LoVo (cell line): Measurements from ENCODE around the gene PPBP.

Experiments
- DNase-seq: peaks from one replicate; pipeline ENCODE4 v3.0.0-alpha.2; 2016; ENCODE audit warnings: low spot score

Gene PPBP, protein sequence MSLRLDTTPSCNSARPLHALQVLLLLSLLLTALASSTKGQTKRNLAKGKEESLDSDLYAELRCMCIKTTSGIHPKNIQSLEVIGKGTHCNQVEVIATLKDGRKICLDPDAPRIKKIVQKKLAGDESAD

DNA sequence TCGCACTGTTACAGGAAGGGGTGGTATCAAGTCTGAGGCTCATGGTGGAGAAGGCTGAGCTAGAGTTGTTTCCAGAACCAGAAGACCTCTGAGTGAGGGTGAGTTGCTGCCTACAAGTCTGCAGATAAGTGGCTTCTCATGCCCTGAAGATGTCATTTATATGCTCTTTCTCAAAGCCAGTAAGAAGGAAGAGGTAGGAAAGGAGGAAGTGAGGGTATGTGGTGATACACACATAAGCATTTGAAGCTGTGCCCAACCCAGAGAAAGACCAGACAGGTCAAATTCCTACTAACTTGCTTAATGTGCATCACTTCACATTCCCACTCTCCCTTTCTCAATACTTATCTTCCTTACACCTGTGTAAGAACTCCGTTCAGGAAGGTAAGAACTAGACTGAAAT, at the start of gene PPBP:
TSS of gene PPBP (minus strand) at position 130 of the 400 bp plus-strand sequence. CDS start at position 43, 87 bp downstream.
- DNase-seq = no peak

DNA sequence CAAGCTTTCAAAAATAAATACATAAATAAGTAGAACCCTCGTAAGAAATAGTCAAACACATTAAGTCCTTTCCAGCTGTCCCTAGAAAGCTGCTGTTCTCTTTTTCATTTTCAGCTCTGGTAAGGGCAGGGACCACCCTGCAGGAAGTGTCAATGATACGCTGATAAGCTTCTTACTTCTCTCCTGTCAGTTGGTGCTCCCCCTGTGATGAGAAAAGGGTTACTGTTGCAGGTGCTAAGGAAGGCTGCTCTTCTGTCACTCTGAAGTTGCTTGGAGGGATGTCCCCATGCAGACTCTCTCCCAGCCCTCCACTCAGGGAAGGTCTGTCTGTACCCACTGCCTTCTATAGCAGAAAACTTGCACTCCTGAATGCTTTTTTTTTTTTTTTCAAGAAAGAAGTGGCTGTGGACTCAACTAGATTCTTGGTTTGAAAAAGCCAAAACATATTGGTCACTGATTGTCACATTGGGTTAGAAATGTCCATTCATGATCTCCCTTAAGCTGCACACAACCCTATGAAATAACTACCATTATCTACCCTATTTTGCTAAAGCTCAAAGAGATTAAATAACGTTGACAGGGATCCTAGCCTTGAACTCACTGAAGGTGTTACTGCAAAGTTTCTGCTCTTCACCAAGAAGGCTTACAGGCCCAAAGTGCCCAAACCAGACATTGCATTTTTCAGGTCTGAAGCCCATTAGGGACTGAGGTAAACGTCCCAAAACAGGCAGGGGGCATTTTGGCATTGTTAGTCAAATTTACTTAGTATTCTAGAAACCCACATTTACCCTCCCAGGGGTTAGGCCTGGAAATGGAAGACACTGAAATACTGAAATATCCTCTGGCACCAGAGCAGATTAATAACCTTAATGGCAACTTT, 49.3 kb upstream of the PPBP start:
- no peak for DNase-seq

DNA sequence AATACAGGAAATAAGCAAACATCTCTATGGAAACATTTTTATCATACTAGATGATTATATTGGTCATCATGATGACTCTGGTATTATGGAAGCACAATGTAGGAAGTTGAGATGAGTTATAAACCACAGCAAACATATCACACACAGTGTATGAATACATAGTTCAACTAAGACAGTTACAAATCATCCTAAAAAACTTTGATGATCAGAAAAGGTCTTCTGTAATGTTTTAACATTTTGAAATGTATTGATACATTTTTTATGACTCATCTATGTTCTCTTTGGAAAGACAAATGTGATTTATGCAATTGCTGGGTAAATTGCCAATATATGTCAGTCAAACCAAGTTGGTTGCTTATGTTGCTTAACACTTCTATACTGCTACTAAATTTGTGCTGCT, 45.7 kb upstream of the PPBP start:
- DNase-seq = no peak

DNA sequence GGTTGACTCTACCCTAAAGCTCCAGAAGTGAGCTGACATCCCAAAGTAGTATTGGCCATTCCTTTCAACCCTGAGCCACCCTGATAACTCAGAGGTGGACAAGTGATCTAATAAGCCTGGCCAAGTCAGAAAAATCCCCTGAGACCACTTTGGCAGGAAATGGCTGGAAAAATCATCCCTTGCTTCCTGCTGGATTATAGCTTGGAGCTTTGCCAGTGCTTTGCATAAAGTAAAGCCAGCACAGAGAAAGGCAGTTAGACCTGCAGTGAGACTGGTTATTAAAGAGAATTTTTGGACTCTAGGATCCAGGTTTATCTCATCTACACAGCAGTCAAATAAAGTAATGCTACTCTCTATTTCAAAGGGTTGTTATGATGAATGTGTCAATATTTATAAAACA, 44.1 kb upstream of the PPBP start:
- peak; percentile 68 for DNase-seq

DNA sequence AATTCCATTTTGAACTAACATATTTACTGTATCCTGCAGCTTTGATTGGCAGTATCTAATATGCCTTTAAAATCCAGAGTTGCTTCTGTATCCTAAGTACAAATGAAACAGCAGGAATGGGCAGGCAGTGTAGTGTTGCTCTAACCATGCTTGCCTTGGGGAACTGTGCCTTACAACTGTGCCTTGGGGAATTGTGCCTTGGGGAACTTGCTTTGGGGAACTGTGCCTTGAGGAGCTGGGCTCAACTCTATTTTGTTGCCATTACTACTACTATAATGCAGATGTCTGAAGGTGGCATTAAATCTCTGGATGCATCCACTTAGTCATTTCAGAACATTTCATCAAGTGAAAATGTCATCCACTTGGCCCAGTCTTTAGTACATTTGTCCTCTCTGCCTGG, 43.6 kb upstream of the PPBP start:
- no peak for DNase-seq

DNA sequence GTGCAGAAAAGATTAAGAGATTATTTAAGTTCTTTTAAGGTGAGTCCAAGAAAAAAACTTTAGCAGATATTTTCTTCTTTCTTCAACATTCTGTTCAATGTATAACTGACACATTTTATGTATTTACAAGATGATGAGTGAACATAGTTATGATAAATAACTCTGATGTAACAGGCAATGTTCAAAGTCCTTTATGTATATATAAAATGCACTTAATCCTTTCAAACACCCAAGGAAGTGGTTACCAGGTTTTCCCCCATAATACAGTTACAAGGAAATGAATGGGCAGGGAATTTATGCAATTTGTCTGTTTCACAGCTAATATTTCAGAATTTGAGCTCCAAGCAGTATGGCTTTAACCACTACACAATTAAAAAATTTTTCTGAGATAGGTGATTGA, 42.3 kb upstream of the PPBP start:
- DNase-seq = peak; percentile 65

DNA sequence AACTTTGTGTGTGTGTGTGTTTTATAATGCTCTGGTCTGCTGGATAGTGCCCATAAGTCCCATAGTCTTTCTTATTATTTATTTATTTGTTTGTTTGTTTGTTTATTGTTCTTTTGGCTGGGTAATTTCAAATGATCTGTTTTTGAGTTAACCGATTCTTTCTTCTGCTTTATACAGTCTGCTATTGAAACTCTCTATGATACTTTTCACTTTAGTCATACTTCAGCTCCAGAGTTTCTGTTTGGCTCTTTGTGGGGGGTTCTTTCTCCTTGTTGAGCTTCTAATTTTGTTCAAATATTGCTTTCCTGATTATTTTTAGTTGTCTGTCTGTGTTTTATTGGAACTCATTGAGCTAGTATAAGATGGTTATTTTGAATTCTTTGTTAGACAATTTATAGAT, 40.5 kb upstream of the PPBP start:
- no peak for DNase-seq

DNA sequence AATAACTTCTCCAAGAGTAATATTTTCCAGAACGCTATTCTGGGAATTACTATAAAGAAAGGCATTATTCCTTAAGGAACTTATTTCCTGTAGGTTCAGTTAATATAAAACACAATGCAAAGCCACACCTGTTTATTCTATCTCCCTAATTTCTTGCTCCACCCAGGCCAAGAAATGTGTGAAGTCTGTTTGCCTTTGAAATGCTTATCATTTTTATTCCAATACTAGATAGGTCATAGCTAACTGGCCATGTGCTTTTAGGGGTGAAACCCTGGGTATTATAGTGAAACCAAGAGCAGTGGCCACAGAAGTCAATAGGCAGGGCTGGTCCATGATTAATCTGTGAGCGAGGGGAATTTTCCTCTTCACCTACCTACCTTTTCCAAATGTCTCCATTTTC, 35.7 kb upstream of the PPBP start:
- DNase-seq = peak; percentile 88

DNA sequence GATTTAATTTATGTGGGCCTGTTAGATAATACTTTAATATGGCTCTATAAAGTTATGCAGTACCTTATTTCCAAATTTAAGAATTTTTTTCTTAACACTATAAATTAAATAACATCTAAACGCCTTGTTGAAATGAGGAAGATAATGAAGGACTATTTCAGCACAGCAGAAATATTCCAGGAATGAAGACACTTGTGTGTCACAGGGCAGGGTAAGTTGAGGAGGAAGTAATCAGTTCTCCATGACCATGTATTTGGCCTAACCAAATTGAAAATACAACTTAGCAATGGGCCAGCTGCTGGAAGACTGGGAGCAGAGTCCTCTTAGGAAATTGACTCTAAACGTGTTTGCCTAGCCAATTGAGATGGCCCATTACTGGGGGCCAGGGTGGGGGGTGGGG, 33.6 kb upstream of the PPBP start:
- DNase-seq = no peak

DNA sequence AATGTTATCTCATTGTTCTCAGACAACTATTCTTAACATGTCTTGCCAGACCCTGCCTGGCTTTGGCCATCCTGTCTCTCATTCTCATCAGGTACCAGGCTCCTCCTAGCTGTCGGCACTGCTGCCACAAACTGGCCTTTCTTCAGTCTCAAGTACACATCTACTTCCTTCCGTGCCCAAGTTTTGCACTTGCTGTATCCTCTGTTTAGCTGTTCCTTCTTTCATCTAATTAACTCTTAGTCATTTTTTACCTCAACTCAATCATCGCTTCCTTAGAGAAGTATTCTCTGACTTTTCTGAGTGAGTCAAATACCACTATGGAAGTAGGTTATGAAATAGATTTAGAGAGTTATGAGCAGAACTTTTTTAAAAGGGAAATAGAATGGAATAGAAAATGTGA, 30.8 kb upstream of the PPBP start:
- no peak for DNase-seq

DNA sequence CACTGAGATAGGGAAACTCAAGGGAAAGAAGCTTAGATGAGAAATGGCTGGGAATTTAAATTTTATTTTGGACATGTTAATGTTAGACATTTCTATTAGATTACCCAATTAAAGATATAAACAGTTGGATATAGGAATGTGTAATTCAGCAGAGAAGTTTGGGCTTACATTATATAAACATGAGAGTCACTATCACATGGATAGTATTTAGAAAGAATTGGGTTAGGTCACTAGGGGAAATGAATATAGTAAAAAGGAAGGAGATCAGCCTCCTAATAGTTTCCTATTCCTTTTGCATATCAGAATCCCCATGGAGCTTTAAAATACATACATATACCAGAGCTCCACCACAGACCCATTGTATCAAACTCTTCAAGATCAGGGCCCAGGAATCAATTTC, 30.1 kb upstream of the PPBP start:
- no peak for DNase-seq

DNA sequence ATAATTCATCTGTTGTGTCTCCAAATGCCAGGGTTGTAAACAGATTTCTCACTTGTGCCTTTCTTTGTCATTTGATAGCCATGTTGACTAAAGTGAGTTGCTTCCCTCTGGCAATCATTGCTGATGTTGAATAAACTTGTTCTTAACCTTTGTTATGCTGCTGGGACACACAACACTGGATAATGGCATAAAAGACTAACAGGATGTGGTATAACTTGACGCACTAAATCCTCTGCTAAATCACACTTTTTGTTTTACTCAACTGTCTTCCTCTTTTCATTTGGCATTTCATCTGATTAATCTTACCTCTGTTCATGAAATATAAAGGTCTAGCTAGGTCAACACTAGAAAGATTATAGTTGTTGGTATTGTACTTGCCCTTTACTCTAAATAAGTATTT, 28.1 kb upstream of the PPBP start:
- DNase-seq = no peak

DNA sequence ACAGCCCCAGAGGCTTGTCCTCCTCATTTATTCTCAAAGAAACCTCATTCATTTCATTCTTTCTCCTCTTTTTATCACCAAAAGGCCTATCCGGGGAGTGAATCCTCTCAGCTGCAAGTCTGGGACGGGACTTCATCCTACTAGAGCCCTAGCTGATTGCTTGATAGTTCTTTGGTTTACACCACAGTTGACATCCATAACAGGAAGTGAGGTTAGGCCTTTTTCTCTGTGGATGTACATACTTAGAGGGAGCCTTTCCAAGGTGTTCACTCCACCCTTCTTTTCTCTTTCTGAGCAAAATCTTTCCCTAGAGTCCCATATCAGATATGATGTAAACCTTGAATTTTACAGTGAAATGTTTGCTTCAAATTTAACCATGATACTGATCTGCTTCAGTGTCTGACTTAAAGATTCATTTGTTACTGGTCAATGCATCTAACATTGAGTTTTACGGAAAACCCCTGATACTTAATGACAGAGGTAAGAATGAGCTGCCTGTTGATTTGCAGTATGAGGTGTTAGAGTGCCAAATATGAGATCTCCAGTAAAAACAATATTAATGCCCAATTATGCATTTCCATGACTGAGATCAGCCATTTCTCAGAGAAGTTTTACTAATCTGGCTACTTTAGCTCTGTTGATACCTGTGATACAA, 27.3 kb upstream of the PPBP start:
- DNase-seq = no peak

DNA sequence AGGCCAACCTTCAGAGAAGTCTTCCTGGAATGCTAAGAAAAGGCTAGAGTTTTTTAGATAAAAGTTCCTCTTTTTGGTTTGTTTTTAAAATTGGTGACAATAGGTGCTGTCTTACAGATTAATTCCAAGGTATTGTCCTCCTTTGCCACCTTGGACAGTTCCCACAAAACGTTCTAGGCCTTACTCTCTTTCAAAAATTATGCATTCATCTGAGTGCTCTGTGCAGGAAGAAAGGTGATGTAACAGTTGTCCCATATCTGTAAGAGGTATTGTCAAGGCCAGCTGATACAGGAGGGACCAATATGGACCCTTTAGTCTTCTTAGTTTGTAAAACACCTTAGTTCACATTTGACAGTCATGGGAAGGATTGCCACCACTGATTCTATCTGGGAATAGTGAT, 26.3 kb upstream of the PPBP start:
- DNase-seq = no peak

DNA sequence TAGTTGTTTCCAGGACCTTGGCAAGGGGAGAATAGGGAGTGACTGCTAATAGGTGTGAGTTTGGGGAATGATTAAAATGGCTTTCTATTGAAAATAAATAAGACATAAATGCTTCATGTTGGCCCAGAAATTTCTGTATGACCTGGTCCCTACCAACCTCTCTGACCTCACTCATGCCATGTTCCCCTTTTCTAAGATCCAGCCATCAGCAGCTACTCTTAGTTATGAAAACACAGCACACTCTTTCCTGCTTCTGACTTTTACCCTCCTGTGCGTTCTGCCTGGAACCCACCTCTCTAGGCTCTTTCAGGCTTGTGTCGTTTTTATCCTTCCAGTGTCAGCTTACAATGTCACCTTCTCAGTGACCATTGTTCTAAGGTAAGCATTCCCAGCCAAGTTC, 25.3 kb upstream of the PPBP start:
- DNase-seq = no peak

DNA sequence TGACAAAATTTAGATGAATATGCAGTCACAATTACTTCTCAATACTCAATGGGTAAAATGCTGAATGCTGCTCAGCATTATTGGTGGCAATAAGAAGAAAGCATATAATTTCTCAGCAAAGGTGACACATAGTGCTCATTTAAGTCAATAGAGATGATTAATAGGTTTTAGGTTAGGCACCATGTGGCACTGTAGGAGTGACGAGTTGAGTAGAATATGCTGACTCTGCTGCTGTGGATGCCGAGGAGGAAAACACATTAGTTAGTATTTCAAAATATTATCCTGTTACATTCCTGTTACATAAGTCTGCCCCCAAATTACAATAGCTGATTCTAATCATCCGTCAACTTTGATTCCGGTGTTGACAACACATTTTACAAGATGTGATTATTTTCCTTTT, 24.1 kb upstream of the PPBP start:
- DNase-seq = no peak

DNA sequence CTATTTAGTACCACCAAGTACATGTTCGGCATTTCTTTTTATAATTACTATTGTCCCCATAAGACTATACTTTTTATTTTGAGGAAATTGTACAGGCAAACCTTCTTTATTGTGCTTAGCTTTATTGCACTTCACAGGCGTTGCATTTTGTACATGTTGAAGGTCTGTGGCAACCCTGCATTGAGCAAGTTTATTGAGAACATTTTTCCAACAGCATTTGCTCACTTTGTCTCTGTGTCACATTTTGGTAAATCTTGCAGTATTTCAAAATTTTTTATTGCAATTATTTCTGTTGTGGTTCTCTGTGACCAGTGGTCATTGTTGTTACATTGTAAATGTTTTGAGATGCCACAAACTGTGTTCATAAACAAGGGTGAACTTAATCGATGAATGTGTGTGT, 21.3 kb upstream of the PPBP start:
- DNase-seq = no peak

DNA sequence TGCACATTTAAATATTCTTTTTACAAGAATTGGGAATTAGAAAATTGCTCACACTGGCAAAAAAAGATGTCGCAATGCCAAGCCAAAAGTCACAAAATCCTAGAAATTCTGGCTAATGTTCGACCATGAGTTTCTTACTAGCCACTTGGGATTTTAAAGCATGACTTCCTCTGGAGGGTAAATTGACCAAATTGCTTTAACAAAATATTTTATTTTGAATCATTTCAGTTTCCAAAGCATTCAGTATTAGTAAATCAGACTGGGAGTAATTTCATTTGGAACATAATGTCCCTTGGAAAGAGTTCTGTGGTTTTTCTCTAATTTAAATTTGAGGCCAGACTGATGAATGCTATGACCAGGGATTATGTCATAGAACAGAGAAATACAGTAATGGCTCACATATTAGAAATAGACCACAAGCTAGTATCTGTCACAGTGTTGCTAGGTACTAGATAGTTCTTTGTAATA, 18.1 kb upstream of the PPBP start:
- DNase-seq = no peak

DNA sequence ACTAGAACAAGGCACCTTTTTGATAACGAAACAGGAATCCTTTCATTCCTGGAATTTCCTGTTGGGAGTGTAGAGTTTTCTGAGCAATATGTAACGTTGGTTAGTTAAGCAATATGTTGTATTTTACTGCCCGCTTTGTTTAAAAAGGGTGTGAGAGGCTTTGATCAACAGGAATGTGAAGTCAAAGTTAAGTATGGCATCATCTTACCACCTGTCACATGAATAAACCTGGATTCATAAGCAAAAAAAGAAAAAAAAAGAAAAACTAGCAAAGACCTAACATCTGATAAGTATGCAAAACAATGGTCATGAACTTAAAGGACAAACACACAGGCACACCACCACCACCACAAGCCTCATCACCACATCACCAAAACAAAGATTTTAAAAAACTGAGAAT, 17.5 kb upstream of the PPBP start:
- DNase-seq = peak; percentile 88

DNA sequence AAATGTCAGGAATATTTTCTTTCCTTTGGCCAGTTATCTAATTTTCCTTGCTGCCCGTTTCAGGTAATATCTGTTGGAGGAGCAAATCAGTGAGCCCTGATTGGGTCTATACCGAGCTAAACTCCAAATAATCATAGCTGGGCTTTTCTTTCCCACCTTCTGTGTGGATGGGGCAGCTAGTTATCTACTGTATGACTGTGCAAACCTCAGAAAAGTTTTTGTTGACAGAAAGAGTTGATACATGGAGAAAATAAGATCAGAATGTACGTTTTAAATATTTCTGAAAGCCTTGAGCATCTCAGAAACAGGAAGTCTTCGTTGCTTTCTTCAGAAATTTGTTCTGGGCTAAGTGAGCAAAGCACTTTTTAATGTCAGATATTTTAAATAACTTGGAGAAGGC, 16.7 kb upstream of the PPBP start:
- DNase-seq = no peak

DNA sequence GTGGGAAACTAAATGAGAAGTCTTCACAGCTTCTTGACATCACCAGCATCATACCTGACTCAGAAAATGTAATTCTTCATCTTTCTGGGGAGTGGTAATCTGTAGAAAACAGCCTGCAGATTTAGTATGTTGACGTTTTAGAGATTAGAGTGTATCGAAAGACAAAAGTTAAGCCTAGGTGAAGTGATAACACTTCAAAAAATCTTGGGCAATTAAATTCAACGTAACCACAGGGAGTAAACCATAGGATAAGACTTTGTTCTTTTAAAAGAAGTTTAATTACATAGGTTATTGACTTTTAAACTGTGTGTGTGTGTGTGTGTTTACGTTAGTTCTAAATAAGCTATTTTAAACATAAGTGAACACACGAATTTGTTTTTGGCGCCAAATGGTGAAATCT, 12.3 kb upstream of the PPBP start:
- DNase-seq = no peak

DNA sequence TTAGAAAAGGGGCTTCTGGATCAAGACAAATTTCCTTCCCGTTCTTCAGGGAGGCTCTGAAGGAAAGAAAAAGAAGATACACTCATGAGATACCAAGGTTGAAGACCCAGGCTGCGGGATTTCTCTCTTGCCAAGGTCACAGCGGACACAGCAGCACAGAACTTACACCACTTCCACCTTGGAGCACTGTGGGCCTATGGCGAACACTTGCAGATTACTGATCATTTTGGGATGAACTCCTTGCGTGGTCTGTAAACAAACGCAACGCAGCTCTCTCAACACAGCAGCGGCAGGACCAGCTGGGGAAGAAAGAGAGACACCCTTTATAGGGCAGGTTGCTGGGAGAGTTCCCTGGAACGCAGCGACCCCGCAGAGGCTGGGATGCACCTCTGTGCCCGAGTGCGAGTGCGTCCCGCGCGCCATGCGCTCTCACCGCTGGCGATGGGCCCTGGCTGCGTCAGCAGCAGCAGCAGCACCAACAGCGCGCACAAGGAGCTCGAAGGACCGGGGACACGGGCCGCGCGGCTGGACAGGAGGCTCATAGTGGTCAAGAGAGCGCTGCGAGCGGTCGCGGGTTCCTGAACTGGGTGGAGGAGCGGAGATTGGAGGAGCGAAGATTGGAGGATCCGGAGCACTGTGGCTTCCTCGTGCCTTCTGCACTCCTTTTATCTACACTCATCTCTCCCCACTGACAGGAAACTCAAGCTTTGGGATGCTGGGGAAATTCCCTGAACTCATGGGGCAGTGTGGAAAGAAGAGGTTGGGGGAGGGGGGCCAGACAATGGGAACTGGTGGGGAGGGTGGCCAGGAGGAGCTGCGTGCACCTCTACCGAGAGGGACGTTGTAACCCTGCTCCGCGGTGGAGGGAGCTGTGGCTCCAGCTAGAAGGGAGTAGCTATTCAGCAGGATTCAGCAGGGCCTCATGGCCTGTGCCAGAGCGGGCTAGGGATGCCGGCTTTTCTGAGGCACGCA, 10.3 kb upstream of the PPBP start, which contains the start of gene CXCL5:
TSS of gene CXCL5 (minus strand) at position 638 of the 972 bp plus-strand sequence. CDS start at position 542, 96 bp downstream.
- DNase-seq = no peak
